AG09309 (cell line): ENCODE measurements around the gene SMARCC1.

ENCODE experiments used
- DNase-seq: peaks from one replicate; pipeline ENCODE4 v3.0.0-alpha.2; 2010; ENCODE audit warnings: low read depth
- H3K4me3 ChIP-seq: 2 replicates; pipeline ENCODE4 v1.5.1; 2011; ENCODE audit warnings: mild to moderate bottlenecking, low read depth, low read length, moderate library complexity; ENCODE audit not compliant: control insufficient read depth
- CTCF ChIP-seq: IDR thresholded peaks from 2 replicates; pipeline ENCODE4 v1.5.1; 2011; ENCODE audit warnings: mild to moderate bottlenecking, low read depth, low read length, inconsistent platforms; ENCODE audit not compliant: insufficient read depth, control insufficient read depth; ENCODE audit errors: missing control alignments

SMARCC1 gene

GRCh38 chr3:47613722-47614121 lies 168.0 kb downstream of the SMARCC1 start:
- DNase-seq: no peak
- no peak overlapping the region for H3K4me3 ChIP-seq
- no peak for TF ChIP-seq CTCF

- no peak for DNase-seq
- TF ChIP-seq CTCF: no peak
- H3K4me3 ChIP-seq: no peak overlapping the region
Observed at GRCh38 chr3:47612879-47613278, 168.8 kb downstream of the SMARCC1 start.

- no peak for TF ChIP-seq CTCF
- peak; percentile 51 for DNase-seq
- no peak overlapping the region for H3K4me3 ChIP-seq
Observed at GRCh38 chr3:47612178-47612577, 169.5 kb downstream of the SMARCC1 start.

GRCh38 chr3:47611576-47611975 lies 170.1 kb downstream of the SMARCC1 start:
- TF ChIP-seq CTCF: no peak
- no peak for DNase-seq
- H3K4me3 ChIP-seq: no peak overlapping the region

GRCh38 chr3:47610583-47610982 lies 171.1 kb downstream of the SMARCC1 start:
- H3K4me3 ChIP-seq: no peak overlapping the region
- DNase-seq: no peak
- TF ChIP-seq CTCF: no peak

- TF ChIP-seq CTCF: no peak
- H3K4me3 ChIP-seq: no peak overlapping the region
- no peak for DNase-seq
Observed at GRCh38 chr3:47607335-47607734, 174.4 kb downstream of the SMARCC1 start.

GRCh38 chr3:47606165-47606564 lies 175.5 kb downstream of the SMARCC1 start:
- DNase-seq: no peak
- no peak for TF ChIP-seq CTCF
- no peak overlapping the region for H3K4me3 ChIP-seq
